ENCODE data around the gene DVL3.

- TF ChIP-seq CTCF (conservative IDR thresholded peaks at IDR 0.05) (no peak), EZH2 (IDR thresholded peaks at IDR 0.05; ENCODE audit: low read depth) (no peak)
Measured at GRCh38 chr3:184188080-184188479, 32.9 kb downstream of the DVL3 start.

Measured in PC-9 (cell line).